ENCODE data around the gene SRSF5.

DNA sequence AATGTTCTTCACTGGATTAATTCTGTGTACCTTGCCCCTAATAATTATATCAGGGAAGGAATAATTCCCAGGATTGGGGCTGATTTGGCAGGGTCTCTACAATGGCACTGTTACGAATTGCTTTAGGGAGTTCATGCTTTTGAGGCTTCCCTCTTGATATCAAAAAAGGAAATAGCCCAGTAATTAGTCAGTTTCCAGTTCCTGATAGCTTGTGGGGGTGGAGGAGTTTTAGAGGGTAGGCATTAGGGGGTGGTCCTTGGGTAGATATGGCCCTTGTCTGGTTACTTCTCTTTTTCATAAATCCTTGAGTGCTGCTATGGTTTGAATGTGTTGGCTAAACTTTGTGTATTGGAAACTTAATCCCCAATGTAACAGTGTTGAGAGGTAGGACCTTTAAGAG, 6.1 kb upstream of the SRSF5 start:
- TF ChIP-seq, protein P1, sequence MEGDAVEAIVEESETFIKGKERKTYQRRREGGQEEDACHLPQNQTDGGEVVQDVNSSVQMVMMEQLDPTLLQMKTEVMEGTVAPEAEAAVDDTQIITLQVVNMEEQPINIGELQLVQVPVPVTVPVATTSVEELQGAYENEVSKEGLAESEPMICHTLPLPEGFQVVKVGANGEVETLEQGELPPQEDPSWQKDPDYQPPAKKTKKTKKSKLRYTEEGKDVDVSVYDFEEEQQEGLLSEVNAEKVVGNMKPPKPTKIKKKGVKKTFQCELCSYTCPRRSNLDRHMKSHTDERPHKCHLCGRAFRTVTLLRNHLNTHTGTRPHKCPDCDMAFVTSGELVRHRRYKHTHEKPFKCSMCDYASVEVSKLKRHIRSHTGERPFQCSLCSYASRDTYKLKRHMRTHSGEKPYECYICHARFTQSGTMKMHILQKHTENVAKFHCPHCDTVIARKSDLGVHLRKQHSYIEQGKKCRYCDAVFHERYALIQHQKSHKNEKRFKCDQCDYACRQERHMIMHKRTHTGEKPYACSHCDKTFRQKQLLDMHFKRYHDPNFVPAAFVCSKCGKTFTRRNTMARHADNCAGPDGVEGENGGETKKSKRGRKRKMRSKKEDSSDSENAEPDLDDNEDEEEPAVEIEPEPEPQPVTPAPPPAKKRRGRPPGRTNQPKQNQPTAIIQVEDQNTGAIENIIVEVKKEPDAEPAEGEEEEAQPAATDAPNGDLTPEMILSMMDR (IDR thresholded peaks at IDR 0.05 in 4 of 5, conservative IDR thresholded peaks at IDR 0.05 in 1 of 5): no peak
- TF ChIP-seq POLR2A (IDR thresholded peaks at IDR 0.05): no peak

All from gastrocnemius medialis (tissue), 4 donors.